Frontal cortex (tissue), 4 donors: ENCODE data around the gene ICE2. TPM values are rescaled to one million over a fixed set of nuclear protein-coding genes. Genes with fewer than 3 reads are reported as not detected.
A peak's percentile ranks its signal among the peaks of the same experiment; 100 is the strongest.

ENCODE experiments used
- DNase-seq, 2 donors: peaks; one replicate each; pipeline ENCODE4 v3.0.0; 2012; ENCODE audit warnings: low spot score in 2 of 2
- FAIRE-seq: peaks from 2 replicates; lab custom pipeline; 2012; peaks lifted over from hg19 to GRCh38; lab: Jason Lieb, UNC
- small RNA-seq: library from RNA; depleted of rRNA; stranded (forward); fragments of <200 nt; gene quantifications from one replicate; pipeline ENCODE3, GENCODE V24; 2014
- total RNA-seq: library from RNA; depleted of rRNA; stranded (reverse); fragments of >200 nt; gene quantifications from one replicate; pipeline ENCODE4 v1.2.3, GENCODE V29; 2014
- donor health status: control.
- donor health status: control.
- donor health status: control.

The ICE2 gene
- total RNA-seq, 1 donor from 2014 or later = 38.3 TPM

DNA sequence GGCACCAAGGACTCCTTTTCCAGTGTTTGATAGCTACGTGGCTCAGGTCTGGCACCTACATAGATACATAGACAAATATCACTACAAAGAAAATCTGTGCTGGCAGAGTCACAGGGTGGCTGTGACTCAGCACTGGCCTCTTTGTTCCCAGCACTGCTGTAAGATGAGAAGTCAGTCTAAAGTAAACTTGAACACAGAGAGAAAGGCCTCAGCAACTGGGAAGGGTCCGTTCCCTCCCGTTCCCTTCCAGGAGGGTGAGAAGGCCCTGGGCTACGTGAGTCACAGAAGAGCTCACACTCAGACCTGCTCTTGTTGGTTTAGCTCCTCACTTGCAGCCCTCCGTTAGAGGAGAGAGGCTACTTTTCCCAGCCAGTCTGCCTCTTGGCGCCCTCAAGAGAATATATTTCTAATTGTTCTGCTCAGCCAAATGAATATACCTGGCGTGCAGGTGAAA lies 104.3 kb downstream of the ICE2 start:
- DNase-seq (no peak), FAIRE-seq (no peak)

DNA sequence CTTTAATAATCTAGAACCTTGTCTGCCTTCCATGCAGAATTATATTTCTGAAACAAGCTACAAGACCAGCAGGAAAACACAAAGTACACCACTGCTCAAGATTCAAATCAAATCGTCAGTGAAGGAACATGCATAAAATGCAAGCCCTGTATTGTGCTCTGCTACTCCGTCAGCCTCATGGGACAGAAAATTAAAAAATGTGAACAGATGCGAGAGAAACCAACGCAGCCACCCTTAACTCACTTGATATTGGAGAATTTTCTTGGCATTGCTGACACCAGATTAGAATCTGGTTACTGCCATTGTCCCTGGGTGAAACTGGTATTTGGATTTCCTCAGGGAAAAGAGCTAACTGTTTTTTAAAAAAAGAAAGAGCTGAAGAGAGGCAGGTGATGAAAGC lies 104.7 kb downstream of the ICE2 start:
- FAIRE-seq = no peak
- DNase-seq = no peak

DNA sequence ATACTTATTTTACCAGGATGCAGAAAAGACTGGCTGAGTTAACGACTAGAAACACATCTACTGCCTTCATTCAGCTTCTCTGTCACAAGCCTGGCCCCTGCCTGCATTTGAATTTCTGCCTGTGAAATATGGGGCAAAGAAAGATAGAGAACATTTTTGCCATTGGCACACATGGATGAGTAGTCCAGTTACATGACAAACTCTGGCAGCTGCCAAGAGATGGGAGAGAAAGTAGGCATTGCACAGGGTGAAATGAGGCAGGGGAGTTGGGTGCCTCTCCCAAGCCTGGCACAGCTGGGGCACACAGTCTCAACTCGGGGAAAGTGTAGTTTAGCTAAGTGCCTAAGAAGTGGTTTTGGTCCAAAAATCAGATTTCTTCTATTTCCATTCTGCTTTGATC lies 105.2 kb downstream of the ICE2 start:
- FAIRE-seq (no peak), DNase-seq (no peak)

DNA sequence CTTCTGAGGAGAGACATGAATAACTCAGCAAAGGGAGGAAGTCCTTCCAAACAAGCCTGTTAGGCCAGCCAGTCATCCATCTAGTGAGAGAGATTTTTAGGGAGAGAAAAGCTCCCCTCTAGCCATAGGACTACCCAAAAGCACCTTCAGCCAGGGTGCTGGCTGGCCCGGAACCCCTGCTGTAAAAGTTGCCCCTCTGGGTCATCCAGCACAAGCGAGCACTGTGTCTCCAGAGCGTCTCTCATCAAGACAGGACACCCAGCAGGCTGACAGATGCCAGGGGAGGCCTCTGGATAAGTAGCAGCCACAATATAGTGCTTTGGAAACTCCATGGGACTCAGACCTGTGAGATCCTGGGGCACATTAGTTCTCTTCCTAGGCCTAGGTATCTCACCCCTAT lies 105.6 kb downstream of the ICE2 start:
- no peak for FAIRE-seq
- no peak for DNase-seq

DNA sequence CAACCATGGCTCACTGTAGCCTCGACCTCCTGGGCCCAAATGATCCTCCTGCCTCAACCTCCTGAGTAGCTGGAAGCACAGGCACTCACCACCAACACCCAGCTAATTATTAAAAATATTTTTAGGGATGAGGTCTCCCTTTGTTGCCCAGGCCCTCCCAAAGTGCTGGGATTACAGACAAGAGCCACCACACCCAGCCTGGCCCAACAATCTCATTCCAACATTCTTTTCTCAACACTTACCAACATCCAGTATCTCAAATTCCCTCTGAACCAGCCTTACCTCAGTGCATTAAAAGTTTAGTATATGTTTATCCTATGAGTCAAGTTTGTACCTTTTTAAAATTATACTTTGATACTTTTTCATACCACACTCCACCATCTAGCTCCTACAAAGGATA lies 106.2 kb downstream of the ICE2 start:
- DNase-seq = no peak

DNA sequence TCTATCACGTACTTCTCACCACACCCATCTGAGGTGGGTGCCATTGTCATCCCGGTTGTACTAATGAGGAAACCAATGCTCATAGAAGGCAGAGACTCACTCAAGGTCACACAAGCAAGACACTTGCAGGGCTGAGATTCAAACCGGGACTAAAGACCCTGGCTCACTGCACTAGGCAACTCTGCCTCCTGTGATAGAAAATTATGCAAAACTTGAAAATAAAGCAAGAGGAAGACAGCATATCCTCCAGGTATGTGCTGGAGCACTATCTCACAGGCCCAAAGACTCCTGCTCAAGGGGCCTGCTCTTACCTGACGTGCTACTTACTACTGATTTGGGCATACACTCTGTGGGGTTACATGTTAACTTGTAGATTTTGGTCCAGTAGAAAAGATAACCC lies 106.7 kb downstream of the ICE2 start:
- no peak for FAIRE-seq
- DNase-seq = no peak

More for the DNA sequence above, 106.2 kb downstream of the ICE2 start:
- FAIRE-seq = no peak

DNA sequence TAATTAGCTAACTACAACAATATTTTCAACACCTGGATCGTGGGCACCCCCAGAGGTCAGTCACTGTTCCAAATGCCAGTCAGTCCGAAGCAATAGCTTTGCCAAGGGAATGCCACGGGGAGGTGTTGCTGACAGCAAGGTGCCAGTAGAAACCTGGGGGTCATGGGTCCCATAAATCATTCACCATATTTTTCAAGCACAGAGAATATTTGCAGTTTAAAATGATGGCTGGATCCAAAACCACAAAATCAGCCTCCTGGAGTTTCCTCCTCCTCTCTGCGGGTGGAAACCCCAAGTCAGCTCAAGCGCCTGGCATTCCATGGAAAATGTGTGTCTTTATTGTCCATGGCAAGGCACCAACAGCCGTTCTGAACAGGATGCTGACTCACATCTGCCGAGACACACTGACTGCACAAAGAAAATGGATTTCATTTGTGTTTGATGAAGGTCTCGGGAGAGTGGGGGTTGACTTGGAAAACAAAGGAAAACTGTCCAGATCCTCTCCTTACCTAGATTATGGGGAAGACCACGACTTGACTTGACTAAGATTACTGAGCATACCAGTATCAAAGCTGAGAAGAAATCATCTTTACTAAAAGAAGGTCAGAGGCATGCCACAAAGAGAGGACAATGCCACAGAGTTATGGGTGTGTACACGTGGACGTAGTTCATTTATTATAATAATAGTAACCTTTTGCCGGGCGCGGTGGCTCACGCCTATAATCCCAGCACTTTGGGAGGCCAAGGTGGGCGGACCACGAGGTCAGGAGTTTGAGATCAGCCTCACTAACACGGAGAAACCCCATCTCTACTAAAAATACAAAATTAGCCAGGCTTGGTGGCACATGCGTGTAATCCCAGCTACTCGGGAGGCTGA lies 107.5 kb downstream of the ICE2 start:
- no peak for FAIRE-seq
- peak in 1 of 2 donors; percentile 22 for DNase-seq

DNA sequence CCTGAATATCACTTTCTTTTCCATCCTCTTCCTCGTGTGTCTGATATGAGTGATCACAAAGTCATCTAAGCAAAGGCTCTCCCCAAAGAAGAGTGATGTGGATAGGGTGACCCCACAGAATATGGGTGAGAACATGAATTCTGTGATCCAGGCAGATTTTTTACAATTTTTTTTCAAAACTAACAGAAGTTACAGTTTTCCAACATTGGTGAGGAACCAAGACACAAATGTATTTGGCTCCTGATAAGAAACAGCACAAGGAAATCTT lies 108.1 kb downstream of the ICE2 start:
- DNase-seq (no peak), FAIRE-seq (no peak)

DNA sequence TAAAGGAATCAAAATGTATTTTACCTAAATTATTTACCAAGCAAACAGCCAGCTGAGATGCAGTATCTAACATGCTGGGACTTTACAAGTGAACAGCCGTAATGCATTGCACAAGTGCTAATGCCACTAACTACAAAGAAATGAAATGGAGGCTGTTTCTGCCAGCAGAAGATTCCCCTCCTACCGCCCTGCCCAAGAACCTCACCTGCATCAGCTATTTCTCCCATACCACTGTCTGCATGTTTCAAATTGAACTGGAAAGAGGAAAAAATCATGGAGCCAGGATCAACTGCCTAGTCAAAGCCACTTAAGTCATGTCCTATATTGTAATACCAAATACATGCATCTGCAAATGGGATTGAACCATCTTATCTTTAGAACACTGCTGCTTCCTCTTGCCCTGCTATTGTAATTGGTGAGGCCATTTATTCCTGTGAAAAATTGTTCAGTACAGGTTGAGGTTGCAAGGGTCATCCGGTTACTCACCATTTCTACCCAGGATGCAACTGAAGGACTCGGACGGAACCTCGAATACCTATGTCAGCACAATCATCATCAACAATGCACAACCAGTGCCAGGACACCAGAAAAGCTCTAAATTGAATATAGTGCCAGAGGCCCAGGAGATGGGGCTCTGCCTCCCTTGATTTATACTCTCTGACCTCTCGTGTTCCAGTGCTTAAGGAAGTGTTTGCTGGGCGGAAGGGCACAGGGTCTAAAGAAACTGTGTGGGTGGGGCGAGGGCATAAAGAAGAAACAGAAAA lies 108.7 kb downstream of the ICE2 start:
- FAIRE-seq (no peak), DNase-seq (no peak)

DNA sequence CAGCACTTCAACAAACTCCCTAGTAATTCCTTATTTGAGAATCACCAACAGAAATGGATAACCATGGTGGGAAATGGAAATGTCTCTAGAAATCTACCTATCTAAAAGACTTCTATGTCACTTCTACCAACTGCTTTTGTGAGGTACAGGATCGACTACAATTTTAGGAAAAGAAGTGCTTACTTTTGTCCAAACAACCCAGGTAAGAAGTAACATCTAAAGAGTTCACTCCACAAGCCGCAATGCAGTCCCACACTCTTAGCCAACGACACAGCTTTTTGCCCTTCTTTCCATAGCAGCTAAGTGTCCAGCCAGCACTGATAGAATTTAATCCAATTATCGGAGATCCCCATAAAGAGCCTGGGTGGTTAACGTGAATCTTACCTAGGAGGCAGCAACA lies 109.2 kb downstream of the ICE2 start:
- FAIRE-seq = no peak

More for the DNA sequence above, 109.2 kb downstream of the ICE2 start:
- no peak for DNase-seq

Small RNA genes lying within 50 kb of the gene (small RNA-seq; reads per million reads assigned to genes)
- not detected for gene AC087385.3

Other genes with a start within 250 kb of the ICE2 start
- gene ANXA2, start 81.2 kb downstream of the ICE2 start, total RNA-seq = 34.6 TPM